ENCODE results near the gene NEU1. TPM values are rescaled to one million over a fixed set of nuclear protein-coding genes. Genes with fewer than 3 reads are reported as not detected.
"Not testable (repeated sequence)": the region's sequence is repeated elsewhere in the genome, so short reads cannot be mapped to it uniquely, and the experiment has no call there.

The NEU1 gene
- total and polyA plus RNA-seq, 2 donors (not counting 1 experiment from before 2014, with no cell fraction given): 25.3 to 35.1 TPM

- no peak overlapping the region for H3K4me3 ChIP-seq (ENCODE audit: control extremely low read depth in 1 of 5, extremely low read depth in 1 of 5, insufficient read depth in 1 of 5, low read depth in 2 of 5, low read length in 4 of 5)
- no peak overlapping the region for H3K27ac ChIP-seq (ENCODE audit: low read length in 2 of 2)
- H3K36me3 ChIP-seq (replicated peaks in 1 of 2; ENCODE audit: control extremely low read depth in 1 of 2, control insufficient read depth in 1 of 2, extremely low read depth in 1 of 2, insufficient read depth in 2 of 2, low read length in 1 of 2): peaks cover 4 to 44% of the 10 kb centered on the region in 2 experiments
- POLR2A ChIA-PET: no interaction called here
- H3K9me3 Mint-ChIP-seq (ENCODE audit: insufficient read depth): no peaks in the 10 kb centered on the region
- H3K27me3 ChIP-seq (replicated peaks in 1 of 4; ENCODE audit: control extremely low read depth in 1 of 4, control insufficient read depth in 3 of 4, insufficient read depth in 4 of 4, low read length in 3 of 4): no peaks in the 10 kb centered on the region
- H2AFZ ChIP-seq (ENCODE audit: insufficient read depth, low read depth, low read length, poor library complexity, severe bottlenecking): no peak overlapping the region
- peaks cover 10 to 21% of the 10 kb centered on the region in 2 donors for H3K4me1 ChIP-seq (ENCODE audit: control insufficient read depth in 2 of 2, insufficient read depth in 2 of 2, low read length in 2 of 2)
- 95% methylated on average over 6 of the region's 9 CpGs for WGBS (ENCODE audit: insufficient coverage)
- ATAC-seq (ENCODE audit: low read depth) (no peak), DNase-seq (no peak)
- H3K9ac ChIP-seq (ENCODE audit: low read length): no peak overlapping the region
- H3K4me1 Mint-ChIP-seq: peaks cover 16% of the 10 kb centered on the region
- peaks cover 14% of the 10 kb centered on the region for H3K79me2 ChIP-seq (ENCODE audit: control insufficient read depth, insufficient read depth, low read length)
- no peak for TF ChIP-seq EZH2 (IDR thresholded peaks at IDR 0.05; ENCODE audit: borderline replicate concordance, insufficient read depth, low read depth, low read length, poor library complexity, severe bottlenecking)
- no peak for TF ChIP-seq CTCF (IDR thresholded peaks at IDR 0.05)
- H3K27ac Mint-ChIP-seq: no peak overlapping the region
- peaks cover 10% of the 10 kb centered on the region for H4K20me1 ChIP-seq (ENCODE audit: control insufficient read depth, insufficient read depth, low read length, poor library complexity, severe bottlenecking)
- CTCF ChIA-PET: no interaction called here
- H3K4me3 Mint-ChIP-seq: no peak overlapping the region
- no peaks in the 10 kb centered on the region for H3K9me3 ChIP-seq (ENCODE audit: control extremely low read depth in 1 of 3, control insufficient read depth in 2 of 3, insufficient read depth in 1 of 3, low read length in 2 of 3)
- intact Hi-C loops (cut with micrococcal nuclease): no loop called here
- H3K4me2 ChIP-seq (replicated peaks; ENCODE audit: low read depth, low read length, poor library complexity, severe bottlenecking): no peak overlapping the region
- no peaks in the 10 kb centered on the region for H3K27me3 Mint-ChIP-seq
Observed at GRCh38 chr6:31842053-31842452, 20.6 kb downstream of the NEU1 start.

- H3K4me2 ChIP-seq (replicated peaks; ENCODE audit: low read depth, low read length, poor library complexity, severe bottlenecking); DNase-seq; H3K27ac Mint-ChIP-seq; ATAC-seq (ENCODE audit: low read depth); H3K27ac ChIP-seq (ENCODE audit: low read length in 2 of 2); H3K4me3 ChIP-seq (ENCODE audit: control extremely low read depth in 1 of 5, extremely low read depth in 1 of 5, insufficient read depth in 1 of 5, low read depth in 2 of 5, low read length in 4 of 5); H2AFZ ChIP-seq (ENCODE audit: insufficient read depth, low read depth, low read length, poor library complexity, severe bottlenecking); H3K9me3 ChIP-seq (ENCODE audit: control extremely low read depth in 1 of 3, control insufficient read depth in 2 of 3, insufficient read depth in 1 of 3, low read length in 2 of 3); H3K9ac ChIP-seq (ENCODE audit: low read length); H3K4me3 Mint-ChIP-seq; H3K9me3 Mint-ChIP-seq (ENCODE audit: insufficient read depth); H3K27me3 ChIP-seq (replicated peaks in 1 of 4; ENCODE audit: control extremely low read depth in 1 of 4, control insufficient read depth in 3 of 4, insufficient read depth in 4 of 4, low read length in 3 of 4); POLR2A ChIA-PET; H3K27me3 Mint-ChIP-seq: not testable (repeated sequence)
- intact Hi-C loops (cut with micrococcal nuclease): loop anchor here (10.0 kb wide), 1 partner anchor 135 kb away; the partner anchor contains the start of gene DXO
- peaks cover 4 to 46% of the 10 kb centered on the region in 2 experiments for H3K36me3 ChIP-seq (replicated peaks in 1 of 2; ENCODE audit: control extremely low read depth in 1 of 2, control insufficient read depth in 1 of 2, extremely low read depth in 1 of 2, insufficient read depth in 2 of 2, low read length in 1 of 2)
- CTCF ChIA-PET: interaction anchor here (0.7 to 2.0 kb wide), 5 partner anchors 10 to 250 kb away, joined by 3 to 5 read pairs (median 3); partner anchors contain the start of gene NEU1
- peaks cover 24 to 40% of the 10 kb centered on the region in 2 donors for H3K4me1 ChIP-seq (ENCODE audit: control insufficient read depth in 2 of 2, insufficient read depth in 2 of 2, low read length in 2 of 2)
- WGBS (ENCODE audit: insufficient coverage): 100% methylated on average over 2 of the region's 8 CpGs
- H3K79me2 ChIP-seq (ENCODE audit: control insufficient read depth, insufficient read depth, low read length): peaks cover 37% of the 10 kb centered on the region
- peaks cover 13% of the 10 kb centered on the region for H4K20me1 ChIP-seq (ENCODE audit: control insufficient read depth, insufficient read depth, low read length, poor library complexity, severe bottlenecking)
- H3K4me1 Mint-ChIP-seq: peaks cover 33% of the 10 kb centered on the region
Observed at GRCh38 chr6:31839779-31840126, 22.9 kb downstream of the NEU1 start.
